ENCODE data around the gene MARF1.

GRCh38 chr16:15643946-15644250, 944 bp upstream of the MARF1 start:
- TF ChIP-seq, protein P1, sequence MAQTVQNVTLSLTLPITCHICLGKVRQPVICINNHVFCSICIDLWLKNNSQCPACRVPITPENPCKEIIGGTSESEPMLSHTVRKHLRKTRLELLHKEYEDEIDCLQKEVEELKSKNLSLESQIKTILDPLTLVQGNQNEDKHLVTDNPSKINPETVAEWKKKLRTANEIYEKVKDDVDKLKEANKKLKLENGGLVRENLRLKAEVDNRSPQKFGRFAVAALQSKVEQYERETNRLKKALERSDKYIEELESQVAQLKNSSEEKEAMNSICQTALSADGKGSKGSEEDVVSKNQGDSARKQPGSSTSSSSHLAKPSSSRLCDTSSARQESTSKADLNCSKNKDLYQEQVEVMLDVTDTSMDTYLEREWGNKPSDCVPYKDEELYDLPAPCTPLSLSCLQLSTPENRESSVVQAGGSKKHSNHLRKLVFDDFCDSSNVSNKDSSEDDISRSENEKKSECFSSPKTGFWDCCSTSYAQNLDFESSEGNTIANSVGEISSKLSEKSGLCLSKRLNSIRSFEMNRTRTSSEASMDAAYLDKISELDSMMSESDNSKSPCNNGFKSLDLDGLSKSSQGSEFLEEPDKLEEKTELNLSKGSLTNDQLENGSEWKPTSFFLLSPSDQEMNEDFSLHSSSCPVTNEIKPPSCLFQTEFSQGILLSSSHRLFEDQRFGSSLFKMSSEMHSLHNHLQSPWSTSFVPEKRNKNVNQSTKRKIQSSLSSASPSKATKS (CRISPR knock-in tag; IDR thresholded peaks at IDR 0.05) = no peak
- TF ChIP-seq CHD2 (IDR thresholded peaks at IDR 0.05; ENCODE audit: low read depth, low read length) (no peak), CCNT2 (IDR thresholded peaks at IDR 0.05; ENCODE audit: borderline replicate concordance, extremely low read depth, insufficient read length, low read depth, low read length) (no peak), MEIS2 (IDR thresholded peaks at IDR 0.05; ENCODE audit: partially characterized antibody) (no peak), JUN (IDR thresholded peaks at IDR 0.05; ENCODE audit: borderline replicate concordance, low read depth, low read length) (no peak), JUN (CRISPR knock-in tag; IDR thresholded peaks at IDR 0.05; ENCODE audit: borderline replicate concordance) (no peak), THRA (IDR thresholded peaks at IDR 0.05) (no peak), PHB2 (IDR thresholded peaks at IDR 0.05; ENCODE audit: low read depth) (0 out of 2 replicates have a peak, but pooled peaks have one; percentile 9), CTBP1 (IDR thresholded peaks at IDR 0.05; ENCODE audit: borderline replicate concordance) (no peak), CTCF (IDR thresholded peaks at IDR 0.05 in 2 of 3, conservative IDR thresholded peaks at IDR 0.05 in 1 of 3; ENCODE audit: insufficient read depth in 2 of 3, low read depth in 1 of 3, low read length in 3 of 3) (no peak), SP1 (CRISPR knock-in tag; IDR thresholded peaks at IDR 0.05) (no peak), HDAC6 (IDR thresholded peaks at IDR 0.05; ENCODE audit: low read depth, low read length) (no peak)
- TF ChIP-seq, protein P2, sequence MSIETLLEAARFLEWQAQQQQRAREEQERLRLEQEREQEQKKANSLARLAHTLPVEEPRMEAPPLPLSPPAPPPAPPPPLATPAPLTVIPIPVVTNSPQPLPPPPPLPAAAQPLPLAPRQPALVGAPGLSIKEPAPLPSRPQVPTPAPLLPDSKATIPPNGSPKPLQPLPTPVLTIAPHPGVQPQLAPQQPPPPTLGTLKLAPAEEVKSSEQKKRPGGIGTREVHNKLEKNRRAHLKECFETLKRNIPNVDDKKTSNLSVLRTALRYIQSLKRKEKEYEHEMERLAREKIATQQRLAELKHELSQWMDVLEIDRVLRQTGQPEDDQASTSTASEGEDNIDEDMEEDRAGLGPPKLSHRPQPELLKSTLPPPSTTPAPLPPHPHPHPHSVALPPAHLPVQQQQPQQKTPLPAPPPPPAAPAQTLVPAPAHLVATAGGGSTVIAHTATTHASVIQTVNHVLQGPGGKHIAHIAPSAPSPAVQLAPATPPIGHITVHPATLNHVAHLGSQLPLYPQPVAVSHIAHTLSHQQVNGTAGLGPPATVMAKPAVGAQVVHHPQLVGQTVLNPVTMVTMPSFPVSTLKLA (conservative IDR thresholded peaks at IDR 0.05) = no peak
- TF ChIP-seq, protein P3, sequence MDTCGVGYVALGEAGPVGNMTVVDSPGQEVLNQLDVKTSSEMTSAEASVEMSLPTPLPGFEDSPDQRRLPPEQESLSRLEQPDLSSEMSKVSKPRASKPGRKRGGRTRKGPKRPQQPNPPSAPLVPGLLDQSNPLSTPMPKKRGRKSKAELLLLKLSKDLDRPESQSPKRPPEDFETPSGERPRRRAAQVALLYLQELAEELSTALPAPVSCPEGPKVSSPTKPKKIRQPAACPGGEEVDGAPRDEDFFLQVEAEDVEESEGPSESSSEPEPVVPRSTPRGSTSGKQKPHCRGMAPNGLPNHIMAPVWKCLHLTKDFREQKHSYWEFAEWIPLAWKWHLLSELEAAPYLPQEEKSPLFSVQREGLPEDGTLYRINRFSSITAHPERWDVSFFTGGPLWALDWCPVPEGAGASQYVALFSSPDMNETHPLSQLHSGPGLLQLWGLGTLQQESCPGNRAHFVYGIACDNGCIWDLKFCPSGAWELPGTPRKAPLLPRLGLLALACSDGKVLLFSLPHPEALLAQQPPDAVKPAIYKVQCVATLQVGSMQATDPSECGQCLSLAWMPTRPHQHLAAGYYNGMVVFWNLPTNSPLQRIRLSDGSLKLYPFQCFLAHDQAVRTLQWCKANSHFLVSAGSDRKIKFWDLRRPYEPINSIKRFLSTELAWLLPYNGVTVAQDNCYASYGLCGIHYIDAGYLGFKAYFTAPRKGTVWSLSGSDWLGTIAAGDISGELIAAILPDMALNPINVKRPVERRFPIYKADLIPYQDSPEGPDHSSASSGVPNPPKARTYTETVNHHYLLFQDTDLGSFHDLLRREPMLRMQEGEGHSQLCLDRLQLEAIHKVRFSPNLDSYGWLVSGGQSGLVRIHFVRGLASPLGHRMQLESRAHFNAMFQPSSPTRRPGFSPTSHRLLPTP (IDR thresholded peaks at IDR 0.05; ENCODE audit: borderline replicate concordance, extremely low read depth, insufficient read length) = no peak
